Retinal pigment epithelial cell (primary cell): ENCODE results near the gene LCOR.

ENCODE experiments used
- DNase-seq: peaks from one replicate; pipeline ENCODE4 v3.0.0-alpha.2; 2010; ENCODE audit warnings: low read depth
- H3K4me3 ChIP-seq: 2 replicates; pipeline ENCODE4 v1.5.1; 2011; ENCODE audit warnings: mild to moderate bottlenecking, low read length, control low read depth, moderate library complexity
- CTCF ChIP-seq: conservative IDR thresholded peaks from 2 replicates; pipeline ENCODE4 v1.5.1; 2011; ENCODE audit warnings: low read depth, low read length, control low read depth, inconsistent platforms

Gene LCOR

GRCh38 chr10:97007417-97007816 lies 175.3 kb downstream of the LCOR start:
- no peak overlapping the region for H3K4me3 ChIP-seq
- DNase-seq = no peak
- TF ChIP-seq CTCF = no peak

- no peak for DNase-seq
- no peak overlapping the region for H3K4me3 ChIP-seq
- no peak for TF ChIP-seq CTCF
These were observed 178.7 kb downstream of the LCOR start for GRCh38 chr10:97010695-97011206.

GRCh38 chr10:97011397-97011796 lies 179.3 kb downstream of the LCOR start:
- no peak for DNase-seq
- no peak for TF ChIP-seq CTCF
- H3K4me3 ChIP-seq = no peak overlapping the region

GRCh38 chr10:97012470-97012869 lies 180.4 kb downstream of the LCOR start:
- no peak for DNase-seq
- H3K4me3 ChIP-seq = no peak overlapping the region
- TF ChIP-seq CTCF = no peak

GRCh38 chr10:97013568-97013967 lies 181.5 kb downstream of the LCOR start:
- no peak for TF ChIP-seq CTCF

GRCh38 chr10:97013983-97014382 lies 181.9 kb downstream of the LCOR start:
- DNase-seq = no peak
- TF ChIP-seq CTCF = no peak
- no peak overlapping the region for H3K4me3 ChIP-seq

More at GRCh38 chr10:97013568-97013967, 181.5 kb downstream of the LCOR start:
- no peak overlapping the region for H3K4me3 ChIP-seq
- DNase-seq = no peak

GRCh38 chr10:97015240-97015639 lies 183.1 kb downstream of the LCOR start:
- no peak overlapping the region for H3K4me3 ChIP-seq
- DNase-seq = no peak
- no peak for TF ChIP-seq CTCF
